GM18505 (cell line): Measurements from ENCODE around the gene TBC1D14.
"Not testable (repeated sequence)": the region's sequence is repeated elsewhere in the genome, so short reads cannot be mapped to it uniquely, and the experiment has no call there.

Experiments
- ATAC-seq: cut with Tn5 transposase; IDR thresholded peaks from one replicate; pipeline ENCODE4 v1.9.1; 2021; ENCODE audit not compliant: unreplicated experiment
- POLR2A ChIP-seq: IDR thresholded peaks from 4 replicates; pipeline ENCODE4 v1.6.1; 2011; ENCODE audit warnings: borderline replicate concordance; ENCODE audit not compliant: insufficient read depth, insufficient read length; ENCODE audit errors: extremely low read depth

TBC1D14 gene

GRCh38 chr4:7076696-7077082 lies 167.1 kb downstream of the TBC1D14 start:
- no peak for ATAC-seq
- TF ChIP-seq POLR2A: no peak

- no peak for ATAC-seq
- no peak for TF ChIP-seq POLR2A
Observed at GRCh38 chr4:7077371-7077770, 167.7 kb downstream of the TBC1D14 start.

GRCh38 chr4:7078025-7078424 lies 168.4 kb downstream of the TBC1D14 start:
- ATAC-seq: no peak
- no peak for TF ChIP-seq POLR2A

GRCh38 chr4:7079483-7079882 lies 169.9 kb downstream of the TBC1D14 start:
- ATAC-seq: not testable (repeated sequence)

GRCh38 chr4:7079909-7080308 lies 170.3 kb downstream of the TBC1D14 start:
- ATAC-seq: not testable (repeated sequence)
